ENCODE data around the gene SLC25A1.
"Not testable (repeated sequence)": the region's sequence is repeated elsewhere in the genome, so short reads cannot be mapped to it uniquely, and the experiment has no call there.

SLC25A1 gene

GRCh38 chr22:19204640-19205039 lies 26.1 kb upstream of the SLC25A1 start:
- Histone ChIP-seq H3K36me3 (ENCODE audit: insufficient read depth, low read length) (peaks cover 16% of the 10 kb centered on the region), H3K9ac (ENCODE audit: low read depth, low read length) (no peak overlapping the region), H3K4me1 (ENCODE audit: insufficient read depth, low read length) (no peaks in the 10 kb centered on the region), H3K27ac (ENCODE audit: low read depth, low read length) (no peak overlapping the region), H3K4me3 (ENCODE audit: low read length) (no peak overlapping the region), H3K9me3 (ENCODE audit: insufficient read depth, low read depth, low read length) (no peaks in the 10 kb centered on the region), H3K27me3 (ENCODE audit: insufficient read depth, low read length) (no peaks in the 10 kb centered on the region)
- WGBS, result 93% methylated on average over 4 of the region's 4 CpGs

DNA sequence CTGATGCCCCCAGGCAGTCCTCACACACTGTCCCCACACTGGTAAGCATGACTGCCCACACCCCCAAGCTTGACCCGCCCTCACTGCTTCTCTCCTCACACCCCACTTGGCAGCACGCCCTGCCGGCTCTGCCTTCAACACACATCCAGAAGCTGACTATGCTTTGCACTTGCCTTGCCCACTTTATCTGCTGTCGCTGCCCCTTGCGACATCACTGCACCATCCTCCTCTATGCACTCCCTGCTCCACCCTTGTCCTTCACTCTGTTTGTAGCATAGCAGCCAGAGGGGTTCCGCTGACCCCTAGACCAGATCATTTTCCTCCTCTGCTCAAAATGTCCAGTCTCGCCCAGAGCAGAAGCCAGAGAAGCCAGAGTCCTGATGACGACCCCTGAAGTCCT lies 25.3 kb upstream of the SLC25A1 start:
- H3K27ac ChIP-seq (ENCODE audit: low read depth, low read length), result no peak overlapping the region
- H3K9me3 ChIP-seq (ENCODE audit: insufficient read depth, low read depth, low read length), result no peaks in the 10 kb centered on the region
- WGBS, result 92% methylated on average over 8 of the region's 8 CpGs
- peaks cover 16% of the 10 kb centered on the region for H3K36me3 ChIP-seq (ENCODE audit: insufficient read depth, low read length)
- H3K27me3 ChIP-seq (ENCODE audit: insufficient read depth, low read length), result no peaks in the 10 kb centered on the region
- H3K9ac ChIP-seq (ENCODE audit: low read depth, low read length), result no peak overlapping the region
- no peaks in the 10 kb centered on the region for H3K4me1 ChIP-seq (ENCODE audit: insufficient read depth, low read length)
- H3K4me3 ChIP-seq (ENCODE audit: low read length), result no peak overlapping the region

- H3K9ac ChIP-seq (ENCODE audit: low read depth, low read length); H3K9me3 ChIP-seq (ENCODE audit: insufficient read depth, low read depth, low read length); H3K4me3 ChIP-seq (ENCODE audit: low read length); H3K27ac ChIP-seq (ENCODE audit: low read depth, low read length); H3K27me3 ChIP-seq (ENCODE audit: insufficient read depth, low read length); H3K4me1 ChIP-seq (ENCODE audit: insufficient read depth, low read length): not testable (repeated sequence)
- 89% methylated on average over 3 of the region's 3 CpGs for WGBS
- H3K36me3 ChIP-seq (ENCODE audit: insufficient read depth, low read length), result peaks cover 11% of the 10 kb centered on the region
Measured at GRCh38 chr22:19202799-19203186, 24.3 kb upstream of the SLC25A1 start.

- 95% methylated on average over 18 of the region's 18 CpGs for WGBS
Measured at GRCh38 chr22:19201869-19202798, 23.6 kb upstream of the SLC25A1 start.

DNA sequence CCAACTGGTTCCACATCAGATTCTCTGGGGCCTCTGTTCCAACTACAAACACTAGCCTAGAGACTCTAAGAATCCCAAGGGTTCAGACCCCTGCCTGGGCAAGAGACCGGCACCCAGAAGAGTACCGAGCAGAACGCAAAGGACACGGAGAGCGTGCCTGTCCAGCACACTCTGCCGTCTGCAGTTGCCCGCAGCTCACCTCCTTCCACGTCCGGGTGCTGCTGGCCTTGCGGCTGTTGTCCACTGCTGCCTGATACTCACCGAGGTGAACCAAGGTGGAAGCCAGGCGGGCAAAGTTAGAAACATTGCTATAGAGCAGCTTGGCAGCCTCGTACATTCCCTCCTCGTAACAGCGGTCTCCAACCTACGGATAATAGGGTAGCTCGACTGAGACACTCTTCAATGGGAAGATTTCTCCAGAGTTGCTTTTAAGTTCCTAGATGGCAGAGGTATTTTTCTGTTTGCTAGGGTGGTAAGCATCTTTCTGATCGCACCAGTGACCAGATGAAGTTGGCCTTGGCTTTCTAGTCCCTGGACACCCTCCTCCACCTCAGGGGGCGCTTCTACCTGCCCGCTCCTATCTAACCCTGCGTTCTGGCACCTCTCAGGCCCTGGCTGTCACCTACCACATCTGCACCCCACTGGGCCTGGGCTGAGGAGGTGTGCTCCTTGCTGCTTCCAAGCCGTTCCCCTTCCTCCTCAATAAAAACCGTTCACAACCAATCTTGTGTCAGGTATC lies 22.8 kb upstream of the SLC25A1 start:
- Histone ChIP-seq H3K9ac (ENCODE audit: low read depth, low read length) (no peak overlapping the region), H3K27me3 (ENCODE audit: insufficient read depth, low read length) (no peaks in the 10 kb centered on the region), H3K9me3 (ENCODE audit: insufficient read depth, low read depth, low read length) (no peaks in the 10 kb centered on the region), H3K27ac (ENCODE audit: low read depth, low read length) (no peak overlapping the region), H3K4me1 (ENCODE audit: insufficient read depth, low read length) (no peaks in the 10 kb centered on the region), H3K36me3 (ENCODE audit: insufficient read depth, low read length) (peaks cover 16% of the 10 kb centered on the region), H3K4me3 (ENCODE audit: low read length) (no peak overlapping the region)
- 94% methylated on average over 23 of the region's 23 CpGs for WGBS

More at GRCh38 chr22:19201869-19202798, 23.6 kb upstream of the SLC25A1 start:
- Histone ChIP-seq H3K4me1 (ENCODE audit: insufficient read depth, low read length) (no peaks in the 10 kb centered on the region), H3K36me3 (ENCODE audit: insufficient read depth, low read length) (peaks cover 11% of the 10 kb centered on the region), H3K4me3 (ENCODE audit: low read length) (no peak overlapping the region), H3K9ac (ENCODE audit: low read depth, low read length) (no peak overlapping the region), H3K27ac (ENCODE audit: low read depth, low read length) (no peak overlapping the region), H3K9me3 (ENCODE audit: insufficient read depth, low read depth, low read length) (no peaks in the 10 kb centered on the region), H3K27me3 (ENCODE audit: insufficient read depth, low read length) (no peaks in the 10 kb centered on the region)

GRCh38 chr22:19199479-19199878 lies 20.9 kb upstream of the SLC25A1 start:
- Histone ChIP-seq H3K36me3 (ENCODE audit: insufficient read depth, low read length) (peaks cover 18% of the 10 kb centered on the region), H3K27ac (ENCODE audit: low read depth, low read length) (no peak overlapping the region), H3K4me3 (ENCODE audit: low read length) (no peak overlapping the region), H3K9ac (ENCODE audit: low read depth, low read length) (no peak overlapping the region), H3K9me3 (ENCODE audit: insufficient read depth, low read depth, low read length) (no peaks in the 10 kb centered on the region), H3K4me1 (ENCODE audit: insufficient read depth, low read length) (no peaks in the 10 kb centered on the region), H3K27me3 (ENCODE audit: insufficient read depth, low read length) (no peaks in the 10 kb centered on the region)
- 93% methylated on average over 8 of the region's 8 CpGs for WGBS

- no peak overlapping the region for H3K9ac ChIP-seq (ENCODE audit: low read depth, low read length)
- H3K36me3 ChIP-seq (ENCODE audit: insufficient read depth, low read length), result peaks cover 18% of the 10 kb centered on the region
- no peak overlapping the region for H3K4me3 ChIP-seq (ENCODE audit: low read length)
- no peaks in the 10 kb centered on the region for H3K27me3 ChIP-seq (ENCODE audit: insufficient read depth, low read length)
- no peaks in the 10 kb centered on the region for H3K9me3 ChIP-seq (ENCODE audit: insufficient read depth, low read depth, low read length)
- H3K4me1 ChIP-seq (ENCODE audit: insufficient read depth, low read length), result no peaks in the 10 kb centered on the region
- no peak overlapping the region for H3K27ac ChIP-seq (ENCODE audit: low read depth, low read length)
- 93% methylated on average over 10 of the region's 10 CpGs for WGBS
Measured at GRCh38 chr22:19197997-19198865, 19.7 kb upstream of the SLC25A1 start.

GRCh38 chr22:19196841-19197612 lies 18.5 kb upstream of the SLC25A1 start:
- Histone ChIP-seq H3K9ac (ENCODE audit: low read depth, low read length) (no peak overlapping the region), H3K27ac (ENCODE audit: low read depth, low read length) (no peak overlapping the region), H3K4me3 (ENCODE audit: low read length) (no peak overlapping the region), H3K4me1 (ENCODE audit: insufficient read depth, low read length) (no peaks in the 10 kb centered on the region), H3K36me3 (ENCODE audit: insufficient read depth, low read length) (peaks cover 18% of the 10 kb centered on the region), H3K27me3 (ENCODE audit: insufficient read depth, low read length) (no peaks in the 10 kb centered on the region), H3K9me3 (ENCODE audit: insufficient read depth, low read depth, low read length) (no peaks in the 10 kb centered on the region)
- WGBS, result 91% methylated on average over 11 of the region's 11 CpGs

DNA sequence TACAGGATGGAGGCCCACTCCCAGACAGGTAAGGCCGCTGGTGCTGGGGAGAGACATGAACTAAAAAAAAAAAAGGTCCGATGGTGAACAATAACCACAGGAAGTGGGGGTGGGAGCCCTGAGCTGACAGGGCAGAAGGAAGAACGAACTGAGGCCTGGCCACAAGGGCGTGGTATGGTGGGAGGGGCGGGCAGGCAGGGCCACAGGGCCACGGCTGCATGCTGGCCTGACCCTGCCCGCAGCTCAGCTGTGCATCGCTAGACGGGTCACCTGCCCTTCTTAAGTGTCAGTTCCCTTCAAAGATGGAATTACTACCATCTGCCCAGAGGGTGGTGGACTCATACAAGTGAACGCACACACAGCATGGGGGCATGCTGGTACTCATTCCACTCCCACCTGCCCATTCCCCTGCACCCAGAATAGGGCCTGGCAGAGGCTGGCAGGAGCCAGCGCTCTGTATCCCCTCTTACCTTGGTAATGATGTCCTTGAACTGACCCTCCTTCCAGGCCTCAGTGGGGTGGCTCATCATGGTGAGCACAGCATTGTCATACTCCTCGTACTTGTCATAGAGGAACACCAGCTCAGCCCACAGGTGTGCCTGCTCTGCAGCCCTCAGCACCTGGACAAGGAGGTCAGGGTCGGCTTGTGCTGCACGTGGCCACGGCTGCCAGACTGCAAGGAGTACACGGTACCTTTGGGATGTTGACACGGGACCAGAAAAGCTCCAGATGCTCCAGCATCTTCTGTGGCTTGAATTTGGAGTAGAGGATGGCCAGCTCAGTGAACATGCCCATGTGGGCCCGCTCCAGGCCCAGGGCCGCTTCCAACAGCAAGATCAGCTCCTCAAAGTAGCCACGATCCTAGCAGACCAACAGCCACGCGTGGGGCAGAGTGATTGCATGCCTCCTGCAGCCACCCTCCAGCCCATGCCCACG lies 17.5 kb upstream of the SLC25A1 start:
- H3K36me3 ChIP-seq (ENCODE audit: insufficient read depth, low read length), result peaks cover 18% of the 10 kb centered on the region
- WGBS, result 94% methylated on average over 23 of the region's 23 CpGs
- H3K9me3 ChIP-seq (ENCODE audit: insufficient read depth, low read depth, low read length), result no peaks in the 10 kb centered on the region
- no peaks in the 10 kb centered on the region for H3K4me1 ChIP-seq (ENCODE audit: insufficient read depth, low read length)
- H3K9ac ChIP-seq (ENCODE audit: low read depth, low read length), result no peak overlapping the region
- no peaks in the 10 kb centered on the region for H3K27me3 ChIP-seq (ENCODE audit: insufficient read depth, low read length)
- H3K27ac ChIP-seq (ENCODE audit: low read depth, low read length), result no peak overlapping the region
- no peak overlapping the region for H3K4me3 ChIP-seq (ENCODE audit: low read length)

All from HUES64 (cell line).